Mammary epithelial cell (primary cell): ENCODE data around the gene FGF12.

Experiments
- CTCF ChIP-seq, 2 donors: IDR thresholded peaks in 1 of 2; conservative IDR thresholded peaks in 1 of 2; 2 replicates each; pipeline ENCODE4 v1.5.1; 2011 to 2012; ENCODE audit warnings: inconsistent platforms in 2 of 2, low read length in 2 of 2, mild to moderate bottlenecking in 2 of 2, control low read depth in 1 of 2, low read depth in 1 of 2; ENCODE audit not compliant: insufficient read depth in 1 of 2; ENCODE audit errors: extremely low read depth in 1 of 2
- EZH2 ChIP-seq: IDR thresholded peaks from 2 replicates; pipeline ENCODE4 v1.6.1; 2012; ENCODE audit warnings: low read length, inconsistent platforms, borderline replicate concordance

GRCh38 chr3:192578729-192579128 lies 148.6 kb downstream of the FGF12 start:
- TF ChIP-seq CTCF (conservative IDR thresholded peaks at IDR 0.05 in 1 of 2, IDR thresholded peaks at IDR 0.05 in 1 of 2; ENCODE audit: extremely low read depth in 1 of 2, insufficient read depth in 1 of 2, low read depth in 1 of 2, low read length in 2 of 2) (no peak), EZH2 (no peak)
